ENCODE measurements around the gene KCTD3. TPM values are rescaled to one million over a fixed set of nuclear protein-coding genes. Genes with fewer than 3 reads are reported as not detected.

Gene KCTD3
- total RNA-seq, 1 donor from 2014 or later: 57.9 TPM

DNA sequence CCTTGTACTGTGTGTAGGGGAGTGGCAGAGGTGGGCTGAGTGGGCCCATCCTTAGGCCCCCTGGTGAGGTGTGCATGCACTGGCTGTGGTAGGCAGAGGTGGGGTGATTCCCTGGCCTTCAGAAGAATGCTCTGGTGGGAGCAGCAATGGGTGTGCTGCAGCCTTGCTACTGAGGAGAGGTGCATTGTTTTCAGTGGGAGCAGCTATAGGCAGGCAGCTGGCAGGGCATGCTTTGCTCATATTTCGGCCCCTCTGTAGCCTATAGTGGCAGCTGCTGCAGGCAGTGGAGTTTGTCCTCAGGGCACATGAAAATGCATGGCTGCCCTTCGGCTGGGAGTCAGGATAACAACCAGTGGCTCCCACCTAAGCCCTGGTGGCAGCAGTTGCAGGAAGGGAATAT, 10.1 kb upstream of the KCTD3 start:
- H3K4me1 Mint-ChIP-seq: peaks cover 3% of the 10 kb centered on the region
- H3K27ac Mint-ChIP-seq (ENCODE audit: unreplicated experiment): no peak overlapping the region
- peaks cover 2% of the 10 kb centered on the region for H3K36me3 Mint-ChIP-seq (ENCODE audit: low read depth)
- no peak for DNase-seq (ENCODE audit: low read depth, low spot score)
- TF ChIP-seq, protein P1, sequence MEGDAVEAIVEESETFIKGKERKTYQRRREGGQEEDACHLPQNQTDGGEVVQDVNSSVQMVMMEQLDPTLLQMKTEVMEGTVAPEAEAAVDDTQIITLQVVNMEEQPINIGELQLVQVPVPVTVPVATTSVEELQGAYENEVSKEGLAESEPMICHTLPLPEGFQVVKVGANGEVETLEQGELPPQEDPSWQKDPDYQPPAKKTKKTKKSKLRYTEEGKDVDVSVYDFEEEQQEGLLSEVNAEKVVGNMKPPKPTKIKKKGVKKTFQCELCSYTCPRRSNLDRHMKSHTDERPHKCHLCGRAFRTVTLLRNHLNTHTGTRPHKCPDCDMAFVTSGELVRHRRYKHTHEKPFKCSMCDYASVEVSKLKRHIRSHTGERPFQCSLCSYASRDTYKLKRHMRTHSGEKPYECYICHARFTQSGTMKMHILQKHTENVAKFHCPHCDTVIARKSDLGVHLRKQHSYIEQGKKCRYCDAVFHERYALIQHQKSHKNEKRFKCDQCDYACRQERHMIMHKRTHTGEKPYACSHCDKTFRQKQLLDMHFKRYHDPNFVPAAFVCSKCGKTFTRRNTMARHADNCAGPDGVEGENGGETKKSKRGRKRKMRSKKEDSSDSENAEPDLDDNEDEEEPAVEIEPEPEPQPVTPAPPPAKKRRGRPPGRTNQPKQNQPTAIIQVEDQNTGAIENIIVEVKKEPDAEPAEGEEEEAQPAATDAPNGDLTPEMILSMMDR (conservative IDR thresholded peaks at IDR 0.05): no peak
- peaks cover 8% of the 10 kb centered on the region for H3K9me3 Mint-ChIP-seq
- H3K27me3 Mint-ChIP-seq (ENCODE audit: low read depth): no peaks in the 10 kb centered on the region
- H3K4me3 Mint-ChIP-seq: no peak overlapping the region

DNA sequence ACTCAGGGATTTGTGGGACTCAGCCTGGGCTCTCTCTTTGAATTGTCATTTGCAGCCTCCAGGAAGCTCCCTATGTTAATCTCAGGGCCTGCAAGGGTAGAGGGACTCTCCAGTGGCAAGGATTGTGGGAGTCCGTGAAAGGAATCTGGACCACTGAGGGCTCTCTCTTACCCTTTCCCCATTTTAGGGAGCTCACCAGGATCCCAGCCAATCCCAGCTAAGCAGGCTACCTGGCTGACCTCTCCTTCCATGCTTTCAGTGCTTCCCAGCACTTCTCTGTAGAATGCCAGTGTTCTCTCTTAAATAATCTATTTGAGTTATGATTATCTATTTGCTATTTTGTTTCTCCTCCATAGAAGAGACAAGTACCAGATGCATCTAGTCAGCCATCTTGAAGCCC, 9.6 kb upstream of the KCTD3 start:
- H3K4me3 Mint-ChIP-seq: no peak overlapping the region
- peaks cover 8% of the 10 kb centered on the region for H3K9me3 Mint-ChIP-seq
- H3K4me1 Mint-ChIP-seq: peaks cover 3% of the 10 kb centered on the region
- peaks cover 2% of the 10 kb centered on the region for H3K36me3 Mint-ChIP-seq (ENCODE audit: low read depth)
- no peaks in the 10 kb centered on the region for H3K27me3 Mint-ChIP-seq (ENCODE audit: low read depth)
- DNase-seq (ENCODE audit: low read depth, low spot score): no peak
- TF ChIP-seq, protein P1 (conservative IDR thresholded peaks at IDR 0.05): no peak
- H3K27ac Mint-ChIP-seq (ENCODE audit: unreplicated experiment): no peak overlapping the region

DNA sequence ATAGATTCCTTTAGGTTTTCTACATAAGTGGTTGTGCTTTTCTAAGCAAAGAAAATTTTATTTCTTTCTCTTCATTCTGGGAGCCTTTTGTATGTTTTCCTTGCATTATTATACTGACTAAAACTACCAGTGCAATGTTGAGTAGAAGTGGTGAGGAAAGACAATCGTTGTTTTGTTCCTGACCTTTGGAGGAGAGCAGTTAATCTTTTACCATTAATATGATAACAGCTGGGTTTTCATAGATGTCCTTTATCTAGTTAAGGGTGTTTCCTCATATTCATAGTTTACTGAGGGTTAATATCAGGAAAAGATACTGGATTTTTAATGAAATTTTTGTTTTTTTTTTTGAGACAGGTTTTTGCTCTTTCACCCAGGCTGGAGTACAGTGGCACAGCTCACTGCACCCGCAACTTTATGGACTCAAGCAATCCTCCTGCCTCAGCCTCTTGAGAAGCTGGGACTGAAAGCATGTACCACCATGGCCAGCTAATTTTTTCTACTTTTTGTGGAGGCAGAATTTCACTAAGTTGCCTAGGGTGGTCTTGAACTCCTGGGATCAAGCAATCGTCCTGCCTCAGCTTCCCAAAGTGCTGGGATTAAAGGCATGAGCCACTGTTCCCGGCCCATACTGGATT, 9.0 kb upstream of the KCTD3 start:
- DNase-seq (ENCODE audit: low read depth, low spot score): no peak
- H3K9me3 Mint-ChIP-seq: peaks cover 8% of the 10 kb centered on the region
- H3K27ac Mint-ChIP-seq (ENCODE audit: unreplicated experiment): no peak overlapping the region
- TF ChIP-seq, protein P1 (conservative IDR thresholded peaks at IDR 0.05): no peak
- peaks cover 3% of the 10 kb centered on the region for H3K4me1 Mint-ChIP-seq
- no peaks in the 10 kb centered on the region for H3K27me3 Mint-ChIP-seq (ENCODE audit: low read depth)
- no peak overlapping the region for H3K4me3 Mint-ChIP-seq
- H3K36me3 Mint-ChIP-seq (ENCODE audit: low read depth): peaks cover 2% of the 10 kb centered on the region

DNA sequence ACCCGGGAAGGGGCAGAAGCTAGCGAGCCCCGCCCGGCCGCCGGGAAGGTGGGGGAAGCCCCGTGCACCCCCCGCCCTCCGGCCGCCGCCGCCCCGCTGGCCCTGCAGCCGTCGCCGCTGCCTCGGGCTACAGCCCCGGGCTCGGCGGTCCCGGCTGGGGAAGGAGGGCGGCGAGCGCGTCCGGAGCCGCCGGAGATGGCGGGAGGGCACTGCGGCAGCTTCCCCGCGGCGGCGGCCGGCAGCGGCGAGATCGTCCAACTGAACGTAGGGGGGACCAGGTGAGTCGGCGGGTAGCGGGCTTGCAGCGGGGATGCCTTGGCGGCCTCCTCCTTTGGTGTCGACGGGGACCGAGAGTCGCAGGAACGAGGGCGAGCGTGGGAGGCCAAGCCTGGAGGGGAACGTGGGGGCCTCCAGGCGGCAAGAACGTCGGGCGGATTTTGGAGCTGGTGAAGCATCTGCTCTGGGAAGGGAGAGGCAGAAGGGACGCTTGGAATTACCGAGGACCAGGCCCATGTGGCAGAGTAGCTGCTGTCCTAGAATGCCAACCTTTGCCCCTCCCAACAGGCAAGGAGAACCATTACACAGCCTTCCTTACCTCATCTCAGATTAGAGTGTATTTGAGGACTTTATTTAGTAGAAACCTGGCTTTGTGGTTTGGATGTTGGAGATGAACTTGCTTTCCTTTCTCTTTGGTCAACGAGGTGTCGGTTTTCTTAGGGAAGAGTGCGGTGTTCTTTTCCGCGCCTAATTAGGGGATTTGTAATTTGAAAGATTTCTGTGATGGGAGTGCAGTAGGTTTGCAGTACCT, 591 bp downstream of the KCTD3 start:
- peak overlapping the region; percentile 98 for H3K4me3 Mint-ChIP-seq
- DNase-seq (ENCODE audit: low read depth, low spot score): peak; percentile 41
- no peaks in the 10 kb centered on the region for H3K9me3 Mint-ChIP-seq
- no peaks in the 10 kb centered on the region for H3K36me3 Mint-ChIP-seq (ENCODE audit: low read depth)
- no peaks in the 10 kb centered on the region for H3K27me3 Mint-ChIP-seq (ENCODE audit: low read depth)
- TF ChIP-seq, protein P1 (conservative IDR thresholded peaks at IDR 0.05): no peak
- peak overlapping the region; percentile 95 for H3K27ac Mint-ChIP-seq (ENCODE audit: unreplicated experiment)
- H3K4me1 Mint-ChIP-seq: peaks cover 34% of the 10 kb centered on the region

DNA sequence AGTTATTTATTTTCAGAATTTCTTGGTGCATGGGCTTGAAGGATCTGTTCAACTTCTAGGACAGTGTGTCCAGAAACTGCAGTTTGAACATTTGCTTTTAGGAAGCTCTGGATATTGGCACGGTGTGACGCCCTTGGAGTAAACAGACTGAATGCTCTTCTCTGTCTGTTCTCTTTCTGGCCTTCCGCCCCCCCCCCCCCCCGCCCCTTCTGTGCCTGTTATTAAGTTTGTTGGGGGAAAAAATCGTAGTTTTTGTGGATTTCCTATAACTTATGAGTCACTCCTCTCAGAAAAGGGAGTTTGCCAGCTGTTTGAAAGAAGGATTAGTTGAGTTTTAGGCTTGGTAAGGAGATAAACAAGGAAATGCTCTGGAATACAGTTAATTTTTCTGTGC, 1.2 kb downstream of the KCTD3 start:
- no peak for DNase-seq (ENCODE audit: low read depth, low spot score)
- Mint-ChIP-seq H3K4me3 (peak overlapping the region; percentile 96), H3K9me3 (no peaks in the 10 kb centered on the region), H3K27ac (ENCODE audit: unreplicated experiment) (peak overlapping the region; percentile 95), H3K27me3 (ENCODE audit: low read depth) (no peaks in the 10 kb centered on the region), H3K36me3 (ENCODE audit: low read depth) (no peaks in the 10 kb centered on the region), H3K4me1 (peaks cover 38% of the 10 kb centered on the region)
- TF ChIP-seq, protein P1 (conservative IDR thresholded peaks at IDR 0.05): no peak
